ENCODE results near the gene NPC1.

- TF ChIP-seq CTCF (optimal IDR thresholded peaks at IDR 0.05 in 1 of 3, IDR thresholded peaks at IDR 0.05 in 1 of 3, conservative IDR thresholded peaks at IDR 0.05 in 1 of 3; ENCODE audit: extremely low read depth in 1 of 3, insufficient read depth in 2 of 3, low read length in 3 of 3): no peak
- no peak for TF ChIP-seq EZH2 (IDR thresholded peaks at IDR 0.05; ENCODE audit: low read length)
Observed at GRCh38 chr18:23567671-23568070, 18.6 kb downstream of the NPC1 start.
